ENCODE results near the gene KTN1.

- no peak for TF ChIP-seq EZH2 (IDR thresholded peaks at IDR 0.05; ENCODE audit: insufficient read depth, poor library complexity, severe bottlenecking)
- TF ChIP-seq EZH2phosphoT487 (IDR thresholded peaks at IDR 0.05; ENCODE audit: insufficient read depth, low read depth): no peak
Measured at GRCh38 chr14:55638665-55639064, 58.7 kb downstream of the KTN1 start.

All from GM23248 (cell line).